Transverse colon (tissue), 4 donors: ENCODE results near the gene HK1. TPM values are rescaled to one million over a fixed set of nuclear protein-coding genes. Genes with fewer than 3 reads are reported as not detected.
A peak's percentile ranks its signal among the peaks of the same experiment; 100 is the strongest.

Source experiments
- DNase-seq: peaks from one replicate; pipeline ENCODE4 v3.0.0-alpha.2; 2019
- H3K27ac ChIP-seq, 4 donors: fragments of 200-600 bp; sonication (generic); 2 replicates each; pipeline ENCODE4 v1.5.1; 2016 to 2018; ENCODE audit warnings: inconsistent platforms in 4 of 4
- H3K27me3 ChIP-seq: fragments of 200-600 bp; sonication (generic); 2 replicates; pipeline ENCODE4 v1.5.1; 2017; ENCODE audit warnings: inconsistent platforms
- H3K36me3 ChIP-seq, 4 donors: fragments of 200-600 bp; sonication (generic); 2 replicates each; pipeline ENCODE4 v1.5.1; 2017 to 2019; ENCODE audit warnings: inconsistent platforms in 4 of 4
- H3K4me1 ChIP-seq, 4 donors: fragments of 200-600 bp; sonication (generic); 2 replicates each; pipeline ENCODE4 v1.5.1; 2017 to 2020; ENCODE audit warnings: inconsistent platforms in 4 of 4
- H3K4me3 ChIP-seq, 4 donors: fragments of 200-600 bp; sonication (generic); 1 replicate in 1 of 4; 2 replicates in 3 of 4; pipeline versions ENCODE4 v1.5.1 to v1.6.1; 2017 to 2019; ENCODE audit warnings: inconsistent platforms in 4 of 4
- H3K9me3 ChIP-seq, 2 donors: fragments of 200-600 bp; sonication (generic); 2 replicates each; pipeline ENCODE4 v1.5.1; 2017 to 2019; ENCODE audit warnings: inconsistent platforms in 2 of 2
- EP300 ChIP-seq: sonication (generic); formaldehyde crosslinking; IDR thresholded peaks from one replicate; pipeline ENCODE4 v1.6.1; 2017; ENCODE audit warnings: antibody characterized with exemption, low read depth
- POLR2A ChIP-seq: fragments of 450-650 bp; IDR thresholded peaks from one replicate; pipeline ENCODE4 v1.6.1; 2016; ENCODE audit warnings: antibody characterized with exemption, mild to moderate bottlenecking, moderate library complexity
- POLR2AphosphoS5 ChIP-seq, 3 donors: sonication (generic); formaldehyde crosslinking; IDR thresholded peaks; one replicate each; pipeline ENCODE4 v1.6.1; 2016; ENCODE audit warnings: antibody characterized with exemption in 3 of 3
- WGBS, 2 donors: methylation state at CpG; one replicate each; pipeline ENCODE4 v1.1.5; 2018; ENCODE audit warnings: low coverage in 1 of 2; 5-methylcytosine and 5-hydroxymethylcytosine counted together
- in situ Hi-C, 4 donors: fragments of 200-750 bp; cut with MboI; loops; one replicate each; pipeline versions ENCODE4 v1.15.0 to v1.15.1; 2017; ENCODE audit warnings: low sequenced_read_pairs in 3 of 4, low pct_ligation_motif_present in 1 of 4, low pct_unique_long_range_greater_than_20kb in 1 of 4
- intact Hi-C: fragments of 100-400 bp; cut with DNase I; formaldehyde crosslinking; loops from one replicate; pipeline ENCODE4 v1.15.1; 2023; ENCODE audit warnings: low total_unique reads
- total RNA-seq, 4 donors: library from RNA; depleted of rRNA; stranded (reverse); fragments of >200 nt; gene quantifications; one replicate each; pipeline ENCODE4 v1.1.0, GENCODE V29; 2016
- TF ChIP-seq, protein P1 (sequence below), 5 experiments: fragments of 200-600 bp in 3 of 5; fragments of 450-650 bp in 2 of 5; sonication (generic) in 3 of 5; IDR thresholded peaks; 1 replicate in 2 of 5; 2 replicates in 3 of 5; pipeline ENCODE4 v1.5.1; 2016 to 2017; ENCODE audit warnings: antibody characterized with exemption in 5 of 5, inconsistent platforms in 3 of 5, mild to moderate bottlenecking in 2 of 5, moderate library complexity in 1 of 5

Gene HK1
- total RNA-seq, 4 donors from 2014 or later, result 27.3 to 69.9 (median 54.0) TPM

DNA sequence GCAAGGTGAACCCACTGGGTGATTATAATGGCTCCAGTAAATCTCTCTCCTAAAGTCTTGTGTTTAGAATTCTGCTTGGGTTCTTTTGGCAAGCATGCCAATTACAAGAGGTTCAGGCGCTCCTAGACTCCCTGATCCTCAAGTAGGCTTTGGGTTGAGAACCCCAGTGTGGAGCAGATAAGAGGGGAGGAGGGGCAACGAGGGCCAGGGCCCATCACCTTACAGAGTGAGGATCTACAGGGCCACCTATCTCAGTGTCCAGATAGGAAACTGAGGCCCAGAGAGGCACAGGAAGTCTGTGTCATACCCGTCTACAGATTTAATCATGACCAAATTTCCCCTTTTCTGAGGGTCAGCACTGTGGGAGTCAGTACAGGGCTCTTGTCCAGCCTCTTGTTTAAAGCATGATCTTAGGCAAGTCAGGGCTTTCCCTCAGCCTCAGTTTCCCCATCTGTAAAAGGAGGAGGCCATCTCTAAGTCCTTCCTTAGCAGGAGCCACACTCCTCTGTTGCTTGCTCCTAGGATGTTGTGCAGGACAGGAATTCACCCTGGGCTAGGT lies 134.0 kb downstream of the HK1 start:
- no peak for DNase-seq
- TF ChIP-seq, protein P1, sequence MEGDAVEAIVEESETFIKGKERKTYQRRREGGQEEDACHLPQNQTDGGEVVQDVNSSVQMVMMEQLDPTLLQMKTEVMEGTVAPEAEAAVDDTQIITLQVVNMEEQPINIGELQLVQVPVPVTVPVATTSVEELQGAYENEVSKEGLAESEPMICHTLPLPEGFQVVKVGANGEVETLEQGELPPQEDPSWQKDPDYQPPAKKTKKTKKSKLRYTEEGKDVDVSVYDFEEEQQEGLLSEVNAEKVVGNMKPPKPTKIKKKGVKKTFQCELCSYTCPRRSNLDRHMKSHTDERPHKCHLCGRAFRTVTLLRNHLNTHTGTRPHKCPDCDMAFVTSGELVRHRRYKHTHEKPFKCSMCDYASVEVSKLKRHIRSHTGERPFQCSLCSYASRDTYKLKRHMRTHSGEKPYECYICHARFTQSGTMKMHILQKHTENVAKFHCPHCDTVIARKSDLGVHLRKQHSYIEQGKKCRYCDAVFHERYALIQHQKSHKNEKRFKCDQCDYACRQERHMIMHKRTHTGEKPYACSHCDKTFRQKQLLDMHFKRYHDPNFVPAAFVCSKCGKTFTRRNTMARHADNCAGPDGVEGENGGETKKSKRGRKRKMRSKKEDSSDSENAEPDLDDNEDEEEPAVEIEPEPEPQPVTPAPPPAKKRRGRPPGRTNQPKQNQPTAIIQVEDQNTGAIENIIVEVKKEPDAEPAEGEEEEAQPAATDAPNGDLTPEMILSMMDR (IDR thresholded peaks at IDR 0.05), result no peak
- TF ChIP-seq POLR2A (no peak), POLR2AphosphoS5 (IDR thresholded peaks at IDR 0.05) (no peak), EP300 (no peak)
- Histone ChIP-seq H3K4me1 (peaks cover 10 to 26% (median 16%) of the 10 kb centered on the region in 4 donors), H3K27me3 (no peaks in the 10 kb centered on the region), H3K36me3 (no peaks in the 10 kb centered on the region), H3K9me3 (no peaks in the 10 kb centered on the region), H3K27ac (peak overlapping the region; percentile 78 to 94 (median 89)), H3K4me3 (no peak overlapping the region)
- in situ Hi-C loops, result loop anchor here in 3 of 4 donors (10.0 to 25.0 kb wide), 3 partner anchors 92 to 225 kb away; partner anchors contain the start of gene FAM241B (in 3 of the 3)
- intact Hi-C loops, result loop anchor here (5.0 kb wide), 1 partner anchor 1815 kb away; no protein-coding TSS in a partner anchor
- WGBS, 2 donors, result 63% methylated on average over 3 of the region's 3 CpGs; no CpG with 5 or more reads in 1 of the 2 donors

DNA sequence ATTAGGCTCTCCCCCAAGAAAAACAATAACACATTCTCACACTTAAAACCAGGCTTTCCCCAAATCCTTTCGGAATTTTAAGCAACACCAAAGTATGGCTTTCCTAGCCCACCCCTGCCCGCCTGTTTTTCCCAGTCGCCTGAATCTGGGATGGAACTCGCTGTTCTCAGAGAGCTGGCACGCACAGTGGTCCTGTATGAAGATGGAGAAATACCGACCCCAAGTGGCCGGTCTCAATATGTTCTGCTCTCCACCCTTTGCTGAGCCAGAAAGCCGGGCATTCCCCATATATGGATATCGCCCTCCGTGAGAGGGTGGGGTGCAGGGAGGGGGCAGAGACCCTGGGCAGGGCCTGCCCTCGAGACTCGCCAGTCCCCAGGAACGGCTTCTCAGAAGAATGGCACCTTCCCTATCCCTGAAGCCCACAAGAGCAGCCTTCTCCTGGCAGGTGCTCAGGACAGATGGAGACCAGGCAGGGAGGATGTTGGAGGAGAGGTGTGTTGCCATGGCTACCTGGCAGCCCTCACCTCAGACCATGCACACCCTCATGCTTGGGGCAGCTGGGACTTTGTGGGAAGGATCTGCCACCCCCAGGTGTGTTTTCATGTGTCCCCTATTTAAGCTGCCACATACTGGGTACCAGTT lies 135.0 kb downstream of the HK1 start:
- peak; percentile 63 for DNase-seq
- in situ Hi-C loops, result loop anchor here in 3 of 4 donors (10.0 to 25.0 kb wide), 3 partner anchors 91 to 224 kb away; partner anchors contain the start of gene FAM241B (in 3 of the 3)
- no peak for TF ChIP-seq POLR2A
- TF ChIP-seq, protein P1 (IDR thresholded peaks at IDR 0.05), result peak; percentile 39 to 49 (median 47)
- no peak for TF ChIP-seq EP300
- TF ChIP-seq POLR2AphosphoS5 (IDR thresholded peaks at IDR 0.05), result peak in 1 of 3 donors; percentile 23
- Histone ChIP-seq H3K4me1 (peaks cover 10 to 26% (median 18%) of the 10 kb centered on the region in 4 donors), H3K36me3 (no peaks in the 10 kb centered on the region), H3K4me3 (peak overlapping the region in 2 of 4 donors; percentile 3 to 22), H3K9me3 (no peaks in the 10 kb centered on the region), H3K27me3 (no peaks in the 10 kb centered on the region), H3K27ac (peak overlapping the region; percentile 78 to 94 (median 89))
- 33% methylated on average over 13 of the region's 13 CpGs; no CpG with 5 or more reads in 1 of the 2 donors for whole genome bisulfite sequencing, 2 donors
- intact Hi-C loops, result loop anchor here (5.0 kb wide), 1 partner anchor 1814 kb away; no protein-coding TSS in a partner anchor

DNA sequence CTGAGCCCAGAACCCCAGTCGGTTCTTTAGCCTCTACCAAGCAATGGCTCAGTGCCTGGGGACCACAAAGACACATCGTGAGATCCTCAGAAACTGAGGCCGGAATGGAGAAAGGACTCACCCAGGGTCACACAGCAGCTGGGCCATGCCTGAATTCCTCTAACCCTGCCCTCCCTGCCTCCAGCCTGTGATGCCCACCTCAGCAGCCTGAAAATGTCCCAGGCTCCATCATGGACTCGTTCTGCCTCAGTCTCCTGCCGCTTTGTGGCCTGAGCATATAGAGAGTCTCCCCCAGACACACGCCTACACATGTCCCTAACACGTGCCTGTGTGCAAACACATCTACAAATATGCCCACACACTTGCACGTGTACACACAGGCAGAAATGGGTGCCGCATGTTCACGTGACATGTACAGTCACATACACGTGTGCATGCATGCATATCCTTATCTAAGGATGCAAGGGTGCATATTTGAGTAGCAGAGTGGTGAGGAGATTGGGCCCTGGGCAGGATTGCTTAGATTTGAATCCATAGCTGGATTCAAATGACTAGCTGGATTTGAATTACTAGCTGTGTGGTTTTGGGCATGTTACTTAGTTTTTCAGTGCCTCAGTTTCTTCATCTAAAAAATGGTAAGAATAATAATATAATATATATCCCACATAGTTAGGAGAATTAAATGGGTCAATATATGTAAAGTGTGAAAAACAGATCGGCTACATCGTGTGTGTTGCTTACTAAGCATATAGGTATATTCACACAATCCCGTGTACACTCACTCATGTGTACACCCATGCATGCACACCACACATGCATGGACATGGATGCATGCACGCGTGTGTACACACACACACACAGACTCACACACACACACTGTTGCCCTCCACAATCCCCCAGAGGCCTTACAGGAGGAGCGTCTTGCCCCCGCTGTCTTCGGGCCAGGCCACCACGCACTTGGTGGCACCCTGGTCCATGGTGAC lies 136.0 kb downstream of the HK1 start:
- Histone ChIP-seq H3K27ac (peak overlapping the region; percentile 78 to 94 (median 89)), H3K27me3 (no peaks in the 10 kb centered on the region), H3K4me3 (peak overlapping the region in 3 of 4 donors; percentile 10 to 22 (median 13)), H3K4me1 (peaks cover 14 to 30% (median 21%) of the 10 kb centered on the region in 4 donors), H3K36me3 (no peaks in the 10 kb centered on the region), H3K9me3 (no peaks in the 10 kb centered on the region)
- WGBS, 2 donors, result 74% methylated on average over 20 of the region's 20 CpGs; no CpG with 5 or more reads in 1 of the 2 donors
- intact Hi-C loops, result loop anchor here (5.0 kb wide), 3 partner anchors 78 to 1813 kb away; partner anchors contain the start of gene COL13A1
- in situ Hi-C loops, result loop anchor here in 3 of 4 donors (10.0 to 25.0 kb wide), 3 partner anchors 90 to 223 kb away; partner anchors contain the start of gene FAM241B (in 3 of the 3)
- TF ChIP-seq, protein P1 (IDR thresholded peaks at IDR 0.05), result no peak
- TF ChIP-seq POLR2AphosphoS5 (IDR thresholded peaks at IDR 0.05) (peak in 1 of 3 donors; percentile 28), EP300 (no peak), POLR2A (no peak)
- DNase-seq, result no peak
